ENCODE measurements around the gene PWWP2B. TPM values are rescaled to one million over a fixed set of nuclear protein-coding genes. Genes with fewer than 3 reads are reported as not detected.

The PWWP2B gene
- total and polyA plus RNA-seq, 2 of the 13 experiments (the other 11 are each of a cell fraction or from before 2014, with no cell fraction given) = 2.3 to 4.7 TPM

- TF ChIP-seq KIAA2018 (CRISPR knock-in tag; IDR thresholded peaks at IDR 0.05; ENCODE audit: borderline replicate concordance) (no peak), ZNF687 (CRISPR knock-in tag; IDR thresholded peaks at IDR 0.05) (peak; percentile 67), GLMP (CRISPR knock-in tag; IDR thresholded peaks at IDR 0.05; ENCODE audit: borderline replicate concordance) (no peak), ZNF878 (CRISPR knock-in tag; IDR thresholded peaks at IDR 0.05) (no peak), KLF6 (CRISPR knock-in tag; IDR thresholded peaks at IDR 0.05) (no peak), TBL1XR1 (IDR thresholded peaks at IDR 0.05; ENCODE audit: borderline replicate concordance, low read length, partially characterized antibody) (no peak), CAMTA2 (CRISPR knock-in tag; IDR thresholded peaks at IDR 0.05; ENCODE audit: borderline replicate concordance) (no peak), TFE3 (CRISPR knock-in tag; IDR thresholded peaks at IDR 0.05) (peak; percentile 49; the same call in 1 of the 2 replicates), ZNF790 (CRISPR knock-in tag; IDR thresholded peaks at IDR 0.05; ENCODE audit: borderline replicate concordance) (no peak), ZNF362 (CRISPR knock-in tag; IDR thresholded peaks at IDR 0.05; ENCODE audit: borderline replicate concordance) (no peak)
These were observed 42.0 kb downstream of the PWWP2B start (continued) for GRCh38 chr10:132439025-132439388.
